Activated T-cell treated with anti-CD3 and anti-CD28 coated beads, Interleukin-2, amount 50 U/mL, for 48 hours (primary cell): ENCODE data around the gene NEK5.
"Not testable (repeated sequence)": the region's sequence is repeated elsewhere in the genome, so short reads cannot be mapped to it uniquely, and the experiment has no call there.

Source experiments
- DNase-seq, 2 experiments: peaks; one replicate each; pipeline ENCODE4 v3.0.0-alpha.2; 2020

The NEK5 gene, protein sequence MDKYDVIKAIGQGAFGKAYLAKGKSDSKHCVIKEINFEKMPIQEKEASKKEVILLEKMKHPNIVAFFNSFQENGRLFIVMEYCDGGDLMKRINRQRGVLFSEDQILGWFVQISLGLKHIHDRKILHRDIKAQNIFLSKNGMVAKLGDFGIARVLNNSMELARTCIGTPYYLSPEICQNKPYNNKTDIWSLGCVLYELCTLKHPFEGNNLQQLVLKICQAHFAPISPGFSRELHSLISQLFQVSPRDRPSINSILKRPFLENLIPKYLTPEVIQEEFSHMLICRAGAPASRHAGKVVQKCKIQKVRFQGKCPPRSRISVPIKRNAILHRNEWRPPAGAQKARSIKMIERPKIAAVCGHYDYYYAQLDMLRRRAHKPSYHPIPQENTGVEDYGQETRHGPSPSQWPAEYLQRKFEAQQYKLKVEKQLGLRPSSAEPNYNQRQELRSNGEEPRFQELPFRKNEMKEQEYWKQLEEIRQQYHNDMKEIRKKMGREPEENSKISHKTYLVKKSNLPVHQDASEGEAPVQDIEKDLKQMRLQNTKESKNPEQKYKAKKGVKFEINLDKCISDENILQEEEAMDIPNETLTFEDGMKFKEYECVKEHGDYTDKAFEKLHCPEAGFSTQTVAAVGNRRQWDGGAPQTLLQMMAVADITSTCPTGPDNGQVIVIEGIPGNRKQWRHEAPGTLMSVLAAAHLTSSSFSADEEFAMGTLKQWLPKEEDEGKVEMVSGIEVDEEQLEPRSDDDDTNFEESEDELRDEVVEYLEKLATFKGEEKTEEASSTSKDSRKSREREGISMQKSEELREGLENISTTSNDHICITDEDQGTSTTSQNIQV

DNA sequence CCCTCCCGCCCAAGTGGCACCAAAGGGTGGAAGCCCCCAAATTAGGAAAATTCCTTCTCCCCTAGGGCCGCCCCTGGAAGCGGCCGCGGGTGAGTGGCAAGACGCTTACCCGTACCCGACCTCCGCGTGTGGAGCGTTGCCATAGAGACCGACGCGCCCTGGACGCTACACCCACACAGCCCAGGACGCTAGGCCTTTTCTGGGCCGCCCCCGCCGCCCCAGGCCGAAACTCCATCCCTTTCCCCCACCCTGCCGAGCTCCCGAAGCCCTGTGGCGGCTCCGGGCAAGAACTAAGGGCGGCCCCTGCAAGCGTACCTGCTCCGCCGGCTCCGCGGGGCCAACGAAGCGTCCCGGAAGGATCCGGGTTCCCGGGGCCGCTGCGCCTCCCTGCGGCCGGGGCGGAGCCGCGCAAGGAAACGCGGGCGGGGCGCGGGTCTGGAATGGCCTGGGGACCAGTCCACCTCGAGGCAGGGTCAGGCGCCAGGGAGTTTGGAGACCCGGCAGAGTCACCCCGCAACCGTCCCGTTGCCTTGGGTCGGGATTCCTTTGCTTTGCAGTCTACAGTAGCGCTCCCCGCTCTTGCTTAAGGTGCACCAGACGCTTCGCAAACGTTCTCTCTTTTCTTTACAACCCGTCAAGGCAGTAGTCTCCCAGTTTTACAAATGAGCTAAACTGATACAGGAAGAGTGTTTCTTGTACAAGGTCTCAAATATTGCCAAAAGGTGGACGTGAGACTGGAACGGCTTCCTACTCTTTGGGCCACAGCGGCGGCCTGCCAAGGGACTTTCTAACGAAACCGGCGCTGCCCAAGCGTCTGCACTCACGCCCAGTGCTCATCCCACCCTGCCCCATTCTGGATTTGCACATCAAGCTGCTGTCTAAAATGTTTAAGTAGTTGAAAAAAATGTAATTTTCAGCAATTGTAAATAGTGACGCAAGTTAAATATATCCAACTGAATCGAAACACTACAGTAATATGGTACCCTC, at the start of gene NEK5:
Gene NEK5 (minus strand): TSS at position 360 of the 987 bp plus-strand sequence. CDS start 1,591 bp downstream, outside the sequence.
- DNase-seq = peak; percentile 75 to 80

DNA sequence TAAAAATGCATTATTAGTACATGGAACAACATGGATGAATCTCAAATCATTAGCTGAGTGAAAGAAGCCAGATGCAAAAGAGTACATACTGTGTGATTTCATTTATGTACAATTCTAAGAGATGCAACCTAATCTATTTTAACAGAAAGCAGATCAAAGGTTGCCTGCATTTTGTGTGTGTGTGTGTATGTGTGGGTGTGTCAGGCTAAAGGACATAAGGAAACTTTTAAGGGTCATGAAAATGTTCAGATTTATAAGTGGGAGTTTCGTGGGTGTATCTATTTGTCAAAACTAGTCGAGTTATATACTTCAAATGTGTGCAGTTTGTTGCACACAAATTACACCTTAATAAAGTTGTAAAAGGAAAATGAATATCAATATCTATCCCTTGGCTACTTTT, 48.4 kb upstream of the NEK5 start:
- no peak for DNase-seq

DNA sequence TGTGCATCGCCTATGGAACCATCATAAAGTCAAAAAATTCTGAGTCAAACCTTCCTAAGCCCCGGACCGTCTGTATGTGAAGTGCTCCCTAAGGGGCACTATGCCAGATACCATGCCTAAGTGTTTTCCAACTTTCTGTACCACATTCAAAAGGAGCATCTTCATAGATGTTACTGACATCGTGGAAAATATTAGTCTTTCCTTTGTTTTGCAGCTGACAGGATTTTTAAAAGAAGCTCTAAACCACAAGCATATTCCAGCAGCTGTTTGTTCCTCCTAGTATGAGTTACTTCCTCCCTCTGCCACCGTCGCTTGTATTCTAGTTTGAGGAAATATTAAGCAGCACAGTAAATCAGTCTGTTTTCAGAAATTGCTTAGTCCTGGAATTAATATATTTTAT, 45.1 kb upstream of the NEK5 start:
- DNase-seq = not testable (repeated sequence)

DNA sequence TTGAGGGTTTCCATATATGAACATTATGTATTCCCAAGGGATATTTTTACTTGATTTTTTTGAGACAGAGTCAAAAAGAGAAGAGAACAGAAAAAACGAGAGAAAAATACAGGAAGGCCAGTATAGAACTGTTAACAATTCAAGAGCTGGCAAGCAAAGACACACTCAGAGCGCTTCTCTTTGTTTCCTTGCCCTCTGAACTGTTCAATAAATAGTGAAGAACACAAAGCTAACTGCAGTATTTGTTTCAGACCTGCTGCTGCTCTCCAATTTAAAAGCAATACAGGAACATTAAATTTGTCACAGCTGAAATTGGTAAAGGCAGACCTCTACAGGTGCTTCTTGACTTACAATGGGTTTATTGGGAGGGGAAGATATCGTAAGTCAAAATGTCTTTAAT, 44.5 kb upstream of the NEK5 start:
- no peak for DNase-seq

DNA sequence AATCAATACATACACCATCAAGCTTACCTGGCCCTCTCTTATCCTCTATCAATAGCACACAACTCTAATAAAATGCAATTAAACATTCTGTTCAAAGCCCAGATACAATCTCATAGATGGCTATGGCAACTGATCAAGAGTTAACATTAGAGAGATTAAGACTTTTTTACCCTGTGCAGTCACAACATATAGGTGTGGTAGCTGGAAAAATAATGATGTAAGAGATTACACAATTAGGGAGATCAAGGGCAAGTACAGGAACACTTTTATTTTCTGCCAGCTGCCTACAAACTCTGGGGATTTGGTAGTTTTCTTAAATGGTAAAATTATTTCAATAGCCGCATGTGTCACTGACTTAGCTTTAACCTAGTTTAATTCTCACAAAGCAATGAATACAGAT, 42.8 kb upstream of the NEK5 start:
- not testable (repeated sequence) for DNase-seq

DNA sequence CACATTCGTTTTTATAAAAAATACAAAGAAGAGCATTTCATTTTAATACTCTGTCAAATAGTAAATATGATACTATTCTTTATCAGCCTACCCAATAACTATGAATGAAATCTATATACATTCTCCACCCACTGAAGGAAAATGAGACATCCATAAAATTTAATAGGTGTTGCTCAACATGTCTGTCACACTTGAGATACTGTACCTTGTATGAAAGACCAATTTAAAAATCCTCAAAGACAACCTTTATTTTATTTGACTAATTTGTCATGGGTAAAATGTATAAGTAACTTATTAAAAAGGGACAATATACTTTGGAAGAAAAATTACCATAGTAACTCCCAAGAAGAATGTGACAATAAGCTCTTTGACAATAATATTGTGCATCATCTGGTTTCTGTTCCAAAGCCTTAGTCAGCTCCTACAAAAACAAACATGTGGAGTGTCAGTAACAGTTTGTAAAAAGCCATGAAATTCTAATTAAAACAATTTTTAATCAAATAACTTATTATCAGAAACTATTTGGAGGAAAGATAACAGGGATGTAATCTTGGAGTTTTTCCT, 42.0 kb upstream of the NEK5 start:
- not testable (repeated sequence) for DNase-seq

DNA sequence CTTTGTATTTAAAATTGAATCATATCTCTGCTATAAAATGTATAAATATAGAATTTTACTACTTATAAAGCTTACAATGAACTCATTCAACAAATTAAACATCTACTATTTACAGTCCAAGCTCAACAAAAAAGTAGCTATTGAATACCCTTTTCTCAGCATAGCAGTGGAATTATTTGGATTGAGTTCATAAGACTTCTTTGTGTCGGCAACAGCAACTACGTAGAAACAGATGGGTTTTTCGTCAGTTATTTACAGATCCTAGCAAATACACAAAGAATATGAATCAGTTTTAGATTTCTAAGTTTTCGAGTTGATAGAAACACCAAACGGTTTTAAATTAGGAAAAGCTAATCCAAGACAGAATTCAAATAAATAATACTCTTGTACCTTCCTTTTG, 41.0 kb upstream of the NEK5 start:
- DNase-seq = no peak

DNA sequence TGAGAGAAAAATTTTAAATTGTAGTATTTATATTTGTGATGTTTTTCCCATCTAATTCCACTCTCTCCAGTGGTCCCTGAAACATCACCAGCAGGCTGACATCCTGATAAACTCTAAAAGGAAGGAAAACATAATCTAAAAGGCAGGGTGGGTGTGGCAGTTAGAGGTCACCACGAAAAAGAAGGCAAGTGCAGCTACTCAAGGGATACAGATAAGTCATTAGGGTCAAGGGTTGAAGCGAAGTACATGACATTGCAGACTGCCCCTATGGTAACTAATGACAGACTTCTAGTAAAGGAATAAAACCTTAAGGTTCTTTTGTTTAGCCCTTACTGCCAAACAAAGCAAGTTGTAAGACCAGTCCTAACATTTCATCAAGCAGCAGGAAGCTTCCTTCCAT, 36.5 kb upstream of the NEK5 start:
- no peak for DNase-seq

DNA sequence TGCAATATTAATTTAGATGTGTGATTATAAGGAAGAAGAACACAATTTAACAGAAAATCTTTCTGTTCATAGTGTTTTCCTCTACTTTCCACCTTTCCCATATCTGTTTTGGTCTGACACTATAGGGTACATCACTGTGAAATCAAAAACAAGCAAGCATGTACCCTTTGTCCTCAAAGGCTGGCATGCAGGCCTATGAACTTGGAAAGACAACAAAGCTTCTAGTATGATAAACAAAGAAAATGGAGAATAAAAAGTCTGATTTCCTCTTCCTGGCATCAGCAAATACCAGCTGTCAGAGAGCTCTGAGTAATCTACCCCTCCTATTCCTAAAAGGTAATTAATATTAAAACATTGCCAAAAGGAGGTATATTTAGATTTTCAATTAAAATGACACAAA, 36.1 kb upstream of the NEK5 start:
- DNase-seq = no peak

DNA sequence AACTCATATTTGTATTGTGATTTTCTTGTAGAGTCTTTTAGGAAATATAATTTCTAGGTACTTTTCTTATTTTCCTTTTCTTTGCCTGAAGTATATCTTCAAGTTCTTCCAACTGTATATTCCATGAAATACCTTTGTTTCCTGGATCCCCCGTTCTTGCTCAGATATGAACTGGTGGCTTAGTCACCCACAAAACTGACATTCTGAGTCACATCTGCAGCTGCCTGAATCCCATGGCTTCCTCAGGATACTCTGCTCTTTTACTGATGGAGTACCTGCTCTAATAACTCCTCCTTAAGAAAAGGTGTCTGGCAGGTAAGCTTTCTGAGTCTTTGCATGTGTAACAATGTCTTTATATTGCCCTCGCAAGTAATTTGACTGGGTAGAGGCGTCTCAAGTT, 35.0 kb upstream of the NEK5 start:
- not testable (repeated sequence) for DNase-seq

DNA sequence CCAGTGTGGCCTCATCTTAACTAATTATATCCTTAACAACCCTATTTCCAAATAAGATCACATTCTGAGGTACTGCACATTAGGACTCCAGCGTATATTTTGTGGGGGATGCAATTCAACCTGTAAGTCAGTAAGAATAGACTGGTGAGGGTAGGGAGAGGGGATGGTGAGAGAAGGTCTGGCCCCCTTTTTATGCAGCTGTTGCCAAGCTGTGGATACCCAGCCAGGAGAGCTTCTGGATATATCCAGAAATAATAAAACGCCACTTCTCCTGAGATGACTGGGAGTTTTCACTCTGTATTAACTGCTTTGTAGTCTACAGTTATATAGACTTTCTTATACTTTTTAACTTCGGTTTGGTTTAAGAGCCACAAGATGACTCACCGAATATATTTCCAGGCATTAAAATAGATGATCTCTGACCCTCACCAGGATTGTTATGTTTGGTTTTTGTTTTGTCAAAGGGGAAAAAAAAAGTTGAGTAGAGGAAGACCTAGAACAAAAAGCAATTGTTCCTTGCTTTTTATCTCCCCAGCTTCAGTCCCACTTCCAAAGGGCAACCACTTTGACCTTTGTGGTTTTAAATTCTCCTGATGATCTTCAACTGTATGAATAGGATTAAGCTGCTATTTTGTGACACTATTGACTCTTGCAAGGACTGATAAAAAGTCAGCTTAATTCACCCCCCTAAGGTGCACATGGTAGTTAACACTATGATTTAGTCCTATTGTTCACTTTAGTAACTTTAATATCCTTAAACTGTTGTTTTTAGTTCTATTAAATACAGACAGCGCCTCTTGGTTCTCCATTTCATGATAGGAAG, 33.6 kb upstream of the NEK5 start:
- no peak for DNase-seq

DNA sequence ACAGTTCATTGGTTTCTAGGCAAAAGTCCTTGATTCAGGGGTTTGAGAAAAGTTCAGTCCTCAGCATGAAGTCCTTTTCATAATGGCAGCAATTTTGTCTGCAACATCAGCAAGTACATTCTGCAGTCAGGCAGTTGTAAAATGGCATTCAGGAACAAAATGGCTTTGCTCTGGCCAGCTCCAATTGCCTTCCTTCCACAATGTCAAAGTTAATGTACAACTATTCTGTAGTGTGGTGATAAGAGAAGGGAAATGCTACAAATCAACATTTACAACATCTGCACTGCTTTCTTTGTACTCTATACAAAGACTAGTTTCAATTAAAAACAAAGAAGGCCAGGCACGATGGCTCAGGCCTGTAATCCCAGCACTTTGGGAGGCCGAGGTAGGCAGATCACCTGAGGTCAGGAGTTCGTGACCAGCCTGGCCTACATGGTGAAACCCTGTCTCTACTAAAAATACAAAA, 32.3 kb upstream of the NEK5 start:
- no peak for DNase-seq

DNA sequence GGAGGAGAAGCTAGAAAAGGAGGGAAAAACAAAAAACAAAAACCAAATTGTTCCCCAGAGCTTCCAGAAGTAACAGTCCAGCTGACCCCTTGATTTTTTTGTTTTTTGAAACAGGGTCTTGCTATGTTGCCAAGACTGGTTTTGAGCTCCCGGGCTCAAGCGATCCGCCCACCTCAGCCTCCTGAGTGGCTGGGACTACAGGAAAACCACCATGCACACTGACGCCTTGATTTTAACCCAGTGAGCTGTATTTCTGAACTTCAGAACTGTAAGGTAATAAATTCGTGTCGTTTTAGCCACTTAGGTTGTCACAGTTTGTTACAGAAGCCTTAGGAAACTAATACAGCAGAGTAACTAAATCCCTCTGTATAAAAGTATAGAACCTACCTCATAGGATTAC, 31.6 kb upstream of the NEK5 start:
- DNase-seq = no peak

DNA sequence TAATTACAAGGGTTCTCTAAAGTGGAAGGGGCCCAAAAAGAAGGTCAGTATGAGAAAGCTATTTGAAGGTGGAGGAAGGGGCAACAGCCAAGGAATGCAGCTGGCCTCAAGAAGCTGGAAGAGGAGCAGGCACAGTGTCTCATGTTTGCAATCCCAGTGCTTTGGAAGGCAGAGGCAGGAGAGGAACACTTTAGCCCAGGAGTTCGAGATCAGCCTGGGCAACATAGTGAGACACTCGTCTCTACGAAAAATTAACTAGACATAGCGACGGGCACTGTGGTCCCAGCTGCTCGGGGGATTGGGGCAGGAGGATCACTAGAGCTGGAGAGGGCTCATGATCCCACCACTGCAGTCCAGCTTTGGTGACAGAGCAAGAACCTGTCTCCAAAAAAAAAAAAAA, 31.2 kb upstream of the NEK5 start:
- DNase-seq = no peak

DNA sequence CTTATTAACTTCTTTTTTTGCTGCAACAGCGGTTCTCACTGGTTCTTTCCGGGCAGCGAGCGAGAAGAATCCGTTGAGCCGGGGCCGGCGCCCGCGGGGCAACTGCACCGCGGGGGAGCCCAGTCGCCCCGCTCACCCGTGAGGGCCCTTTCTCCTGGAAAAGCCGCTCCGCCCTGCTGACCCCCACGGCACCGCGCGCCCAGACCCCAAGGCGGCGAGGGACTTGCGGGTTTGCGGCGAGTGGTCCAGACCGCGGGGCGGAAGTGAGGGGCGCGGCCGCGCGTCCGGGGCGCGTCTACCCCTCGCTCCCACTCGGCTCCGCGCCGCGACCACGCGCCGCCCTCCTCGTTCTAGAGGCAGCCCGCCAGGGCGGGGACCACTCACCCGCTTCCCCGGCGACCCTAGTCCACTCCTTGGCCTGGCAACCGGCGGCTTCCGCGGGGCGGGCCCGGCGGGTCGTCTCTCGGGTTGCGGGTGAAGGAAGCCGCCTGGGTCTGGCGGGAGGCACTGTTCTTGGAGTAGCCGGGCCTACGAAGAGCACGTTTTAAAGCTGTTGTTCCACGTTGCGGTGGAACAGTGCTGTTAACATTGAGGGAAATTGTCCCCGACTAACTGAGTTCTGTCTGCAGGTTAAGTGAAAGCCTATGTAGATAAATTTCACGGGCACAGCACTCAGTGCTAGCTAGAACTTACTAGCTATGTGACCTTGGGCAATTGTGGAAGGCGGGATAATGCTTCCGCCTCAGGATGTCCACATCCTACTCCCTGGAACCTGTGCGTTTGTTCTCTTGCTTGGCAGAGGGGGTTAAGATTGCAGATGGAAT, 30.5 kb upstream of the NEK5 start, which contains the start of gene NEK3:
Gene NEK3 (minus strand): TSS at position 439 of the 824 bp plus-strand sequence. CDS start 3,406 bp downstream, outside the sequence.
- DNase-seq = peak; percentile 70 to 75

DNA sequence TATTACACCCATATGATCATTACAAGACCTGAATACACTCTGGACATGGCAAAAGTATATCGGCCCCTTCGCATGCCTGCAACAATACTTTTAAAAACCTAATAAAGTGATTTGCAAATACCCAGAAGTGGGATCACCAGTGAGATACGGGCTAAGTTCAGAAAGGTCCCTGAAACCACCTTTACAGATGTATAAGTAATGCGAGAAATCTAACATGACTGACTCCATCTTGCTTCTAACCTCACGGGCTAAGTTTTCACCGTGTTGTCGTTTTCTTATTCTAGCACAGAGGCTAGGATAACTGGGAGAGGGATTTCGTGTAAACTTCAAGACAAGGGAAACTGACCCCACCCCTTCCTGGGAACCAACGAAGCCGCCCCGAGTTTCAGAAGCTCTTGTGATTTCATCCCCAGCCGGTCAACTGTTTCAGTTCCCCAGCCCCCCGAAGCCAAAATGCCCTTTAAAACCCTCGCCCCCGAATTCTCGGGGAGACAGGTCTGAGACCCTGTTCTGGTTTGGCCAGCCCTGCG, 29.8 kb upstream of the NEK5 start:
- no peak for DNase-seq

DNA sequence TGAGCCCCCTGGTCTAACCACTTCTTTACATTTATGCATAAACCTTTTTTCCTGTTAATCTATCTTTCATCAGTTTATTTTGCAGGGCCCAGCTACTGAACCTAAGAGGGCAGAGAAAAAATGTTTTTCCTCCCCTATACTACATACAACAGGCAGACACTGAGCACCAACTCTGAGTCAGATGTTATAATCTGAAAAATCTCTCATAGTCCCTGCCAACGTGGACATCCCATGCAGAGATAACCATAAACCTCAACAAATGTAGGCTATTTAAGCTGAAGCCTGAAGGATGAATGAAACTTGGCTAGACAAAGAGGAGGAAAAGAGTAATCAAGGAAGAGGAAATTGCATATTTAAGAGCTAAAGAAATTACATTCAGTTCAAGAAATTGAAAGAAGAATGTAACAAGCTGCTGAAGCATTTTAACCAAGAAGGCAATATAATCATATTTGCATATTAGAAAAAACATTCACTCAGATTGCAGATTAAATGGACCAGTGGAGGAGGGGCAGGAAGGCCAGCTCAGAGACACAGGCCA, 27.9 kb upstream of the NEK5 start:
- no peak for DNase-seq

DNA sequence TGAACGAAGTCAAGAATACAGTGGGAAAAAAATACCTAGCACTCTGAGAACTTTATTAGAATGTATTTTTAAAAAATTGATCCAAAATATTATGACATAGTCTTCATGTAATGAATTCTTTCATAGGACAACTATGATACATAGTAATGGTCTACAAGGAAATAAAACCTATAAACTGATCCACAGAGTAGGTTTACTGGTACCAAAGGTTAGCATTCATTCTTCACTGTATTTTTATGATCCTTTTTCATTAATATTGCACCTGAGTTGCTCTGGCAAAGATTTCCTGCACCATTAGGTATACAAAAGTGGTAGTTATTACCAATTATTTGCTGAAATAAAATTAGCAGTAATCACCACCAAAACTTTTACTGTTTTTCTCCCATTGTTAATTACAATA, 26.3 kb upstream of the NEK5 start:
- DNase-seq = no peak

DNA sequence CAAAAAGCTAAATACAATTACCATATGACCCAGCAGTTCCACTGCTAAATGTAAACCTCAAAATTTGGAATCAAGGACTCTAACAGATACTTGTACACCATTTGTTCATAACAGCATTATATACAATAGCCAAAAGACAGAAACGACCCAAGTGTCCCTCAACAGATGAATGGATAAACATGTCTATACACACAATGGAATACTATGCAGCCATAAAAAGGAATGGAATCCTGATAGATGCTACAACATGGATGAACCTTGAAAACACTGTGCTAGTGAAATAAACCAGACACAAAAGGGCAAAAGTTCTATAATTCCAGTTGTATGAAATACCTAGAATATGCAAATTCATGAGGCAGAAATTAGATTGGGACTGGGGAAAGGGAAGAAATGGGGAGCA, 18.4 kb upstream of the NEK5 start:
- DNase-seq = no peak

DNA sequence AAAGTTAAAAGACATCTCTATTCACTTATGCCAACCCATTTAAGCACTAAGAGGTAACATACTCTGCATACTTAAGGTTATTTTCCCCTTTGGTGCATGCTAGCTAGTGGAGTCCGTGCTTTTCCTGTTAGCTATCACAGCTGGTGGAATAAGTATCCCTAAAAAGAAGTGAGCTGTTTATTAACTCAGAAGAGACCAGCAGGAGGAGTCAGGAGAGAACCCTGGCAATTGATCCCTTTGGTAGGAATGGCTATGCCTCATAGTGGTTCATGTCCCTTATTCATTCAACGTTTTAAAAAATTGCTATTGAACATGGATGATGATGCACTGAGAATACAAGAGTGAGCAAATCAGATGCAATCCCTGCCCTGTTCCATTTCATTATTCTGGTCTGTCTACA, 12.4 kb upstream of the NEK5 start:
- DNase-seq = no peak
